Heart left ventricle (tissue), 16 donors: ENCODE data around the gene FOXQ1. TPM values are rescaled to one million over a fixed set of nuclear protein-coding genes. Genes with fewer than 3 reads are reported as not detected.

Experiments
- ATAC-seq, 4 donors: fragments of 200-7000 bp; cut with Tn5 transposase; one replicate each; pipeline ENCODE4 v1.9.1; 2020 to 2022; ENCODE audit warnings: moderate library complexity in 4 of 4, mild to moderate bottlenecking in 3 of 4, moderate number of reproducible peaks in 1 of 4
- DNase-seq, 5 donors: peaks; one replicate each; pipeline ENCODE4 v3.0.0-alpha.2; 2020
- H3K27ac ChIP-seq, 12 donors: fragments of 200-600 bp; sonication (generic) in 4 of 12; one replicate each; pipeline versions ENCODE4 v1.5.0 to v1.8.0; 2016 to 2022; ENCODE audit warnings: mild to moderate bottlenecking in 2 of 12
- H3K27me3 ChIP-seq, 9 donors: fragments of 200-600 bp; sonication (generic) in 2 of 9; one replicate each; pipeline versions ENCODE4 v1.5.1 to v1.8.0; 2016 to 2022; ENCODE audit warnings: mild to moderate bottlenecking in 3 of 9
- H3K36me3 ChIP-seq, 9 donors: fragments of 200-600 bp; sonication (generic) in 2 of 9; one replicate each; pipeline versions ENCODE4 v1.5.0 to v1.8.0; 2018 to 2022; ENCODE audit warnings: mild to moderate bottlenecking in 2 of 9
- H3K4me1 ChIP-seq, 12 donors: fragments of 200-600 bp; sonication (generic) in 4 of 12; one replicate each; pipeline versions ENCODE4 v1.5.0 to v1.8.0; 2016 to 2022; ENCODE audit warnings: mild to moderate bottlenecking in 3 of 12
- H3K4me3 ChIP-seq, 12 donors: fragments of 200-600 bp; sonication (generic) in 4 of 12; one replicate each; pipeline versions ENCODE4 v1.5.0 to v1.8.0; 2017 to 2022; ENCODE audit warnings: mild to moderate bottlenecking in 9 of 12, moderate library complexity in 4 of 12
- H3K9me3 ChIP-seq, 12 donors: fragments of 200-600 bp; sonication (generic) in 4 of 12; one replicate each; pipeline versions ENCODE4 v1.5.0 to v1.8.0; 2016 to 2022; ENCODE audit warnings: mild to moderate bottlenecking in 1 of 12
- POLR2A ChIP-seq, 2 donors: fragments of 450-650 bp; IDR thresholded peaks; one replicate each; pipeline ENCODE4 v1.6.1; 2017; ENCODE audit warnings: antibody characterized with exemption in 2 of 2, mild to moderate bottlenecking in 2 of 2, moderate library complexity in 2 of 2
- WGBS, 4 donors: extraction: QIAGEN DNeasy Blood & Tissue Kit in 2 of 4; methylation state at CpG; one replicate each; pipeline versions ENCODE4 v1.1.5 to v1.1.7; 2013 to 2018; 5-methylcytosine and 5-hydroxymethylcytosine counted together
- intact Hi-C, 10 donors: fragments of 100-400 bp; cut with DNase I; formaldehyde crosslinking; loops; one replicate each; pipeline versions ENCODE4 v1.11.1 to v1.14.2; 2022
- polyA plus RNA-seq, 2 donors: library from polyadenylated mRNA; stranded (reverse); fragments of 200-250 nt; gene quantifications; one replicate each; pipeline ENCODE4 v1.2.3, GENCODE V29; 2013
- total RNA-seq, 9 donors: library from RNA; depleted of rRNA in 2 of 9; stranded (reverse); fragments of >200 nt in 2 of 9; fragmentation: NEBNext Ultra II Directional in 3 of 9; extraction: Animal tissue kit (Norgen Biotek cat#: 25700) in 3 of 9; gene quantifications; one replicate each; pipeline versions ENCODE4 v1.1.0 to v1.2.4, GENCODE V29; 2016 to 2023
- TF ChIP-seq, protein P1 (sequence below), 12 donors: fragments of 200-600 bp; sonication (generic) in 4 of 12; IDR thresholded peaks; one replicate each; pipeline versions ENCODE4 v1.5.0 to v1.8.0; 2018 to 2022; ENCODE audit warnings: antibody characterized with exemption in 12 of 12, mild to moderate bottlenecking in 5 of 12
- donor health status: ischemic (EF 13 %, LVEDD 7.1; RV severe dilation, severe dysfunction).
- donor health status: healthy with polysubstance abuse.
- donor health status: DM: no; HTN: yes; CAD: no.
- donor health status: DM: no; HTN: no; CAD: no.
- donor health status: ischemic (EF 25% LVEDD 6.9; RV normal size, moderate dysfunction).
- donor health status: ischemic (EF 25% LVEDD 5.7; RV mildly dilated, moderate dysfunction).
- donor health status: healthy.
- donor health status: DM: yes; HTN: yes; CAD: no.
- donor health status: ischemic (EF 35%, LVEDD 5.7; RV mildly dilated, moderate dysfunction).
- donor health status: nonischemic (EF 11% LVEDD 7.7; RV severe dilation, severe dysfunction).
- donor health status: DM: yes; HTN: yes; CAD: no.
- donor health status: PGD.
- donor health status: ischemic (EF 29% LVEDD 5.4; RV normal size, mild dysfunction).
- donor health status: nonischemic (EF 23%, LVEDD 6.1; RV moderate dilation, normal function).

The FOXQ1 gene
- total and polyA plus RNA-seq, 11 donors, result 0.08 TPM; not detected in 10

DNA sequence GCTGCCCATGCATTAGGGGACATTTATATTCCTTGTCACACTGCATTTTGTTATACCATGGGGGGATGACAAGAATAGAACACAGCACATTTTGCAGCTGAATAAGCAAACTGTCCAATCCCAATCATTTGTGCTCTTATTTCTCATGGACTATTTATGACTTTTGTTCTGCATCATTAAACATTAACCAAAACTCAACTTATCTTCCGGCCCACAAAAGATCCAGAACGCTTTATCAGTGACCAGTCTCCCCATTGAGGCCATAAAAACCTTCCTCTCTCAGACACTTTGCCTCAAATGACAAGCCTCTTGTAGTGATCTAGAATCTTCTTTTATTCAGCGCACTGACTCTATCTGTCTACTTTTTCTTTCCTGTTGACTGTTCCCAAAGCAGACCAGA is 28.4 kb upstream of the FOXQ1 start:
- H3K9me3 ChIP-seq, result no peaks in the 10 kb centered on the region
- WGBS, 4 donors, result 53 to 72% (median 55%) methylated on average over 3 of the region's 3 CpGs
- H3K4me3 ChIP-seq, result no peak overlapping the region
- no peak for TF ChIP-seq POLR2A (IDR thresholded peaks at IDR 0.05)
- TF ChIP-seq, protein P1, sequence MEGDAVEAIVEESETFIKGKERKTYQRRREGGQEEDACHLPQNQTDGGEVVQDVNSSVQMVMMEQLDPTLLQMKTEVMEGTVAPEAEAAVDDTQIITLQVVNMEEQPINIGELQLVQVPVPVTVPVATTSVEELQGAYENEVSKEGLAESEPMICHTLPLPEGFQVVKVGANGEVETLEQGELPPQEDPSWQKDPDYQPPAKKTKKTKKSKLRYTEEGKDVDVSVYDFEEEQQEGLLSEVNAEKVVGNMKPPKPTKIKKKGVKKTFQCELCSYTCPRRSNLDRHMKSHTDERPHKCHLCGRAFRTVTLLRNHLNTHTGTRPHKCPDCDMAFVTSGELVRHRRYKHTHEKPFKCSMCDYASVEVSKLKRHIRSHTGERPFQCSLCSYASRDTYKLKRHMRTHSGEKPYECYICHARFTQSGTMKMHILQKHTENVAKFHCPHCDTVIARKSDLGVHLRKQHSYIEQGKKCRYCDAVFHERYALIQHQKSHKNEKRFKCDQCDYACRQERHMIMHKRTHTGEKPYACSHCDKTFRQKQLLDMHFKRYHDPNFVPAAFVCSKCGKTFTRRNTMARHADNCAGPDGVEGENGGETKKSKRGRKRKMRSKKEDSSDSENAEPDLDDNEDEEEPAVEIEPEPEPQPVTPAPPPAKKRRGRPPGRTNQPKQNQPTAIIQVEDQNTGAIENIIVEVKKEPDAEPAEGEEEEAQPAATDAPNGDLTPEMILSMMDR (IDR thresholded peaks at IDR 0.05), result no peak
- peaks cover 0 to 22% (median 0%) of the 10 kb centered on the region in 12 donors for H3K4me1 ChIP-seq
- intact Hi-C loops, result no loop called here
- no peaks in the 10 kb centered on the region for H3K36me3 ChIP-seq
- H3K27ac ChIP-seq, result no peak overlapping the region
- DNase-seq (no peak), ATAC-seq (no peak)
- H3K27me3 ChIP-seq, result peaks cover 0 to 28% (median 13%) of the 10 kb centered on the region in 9 donors

DNA sequence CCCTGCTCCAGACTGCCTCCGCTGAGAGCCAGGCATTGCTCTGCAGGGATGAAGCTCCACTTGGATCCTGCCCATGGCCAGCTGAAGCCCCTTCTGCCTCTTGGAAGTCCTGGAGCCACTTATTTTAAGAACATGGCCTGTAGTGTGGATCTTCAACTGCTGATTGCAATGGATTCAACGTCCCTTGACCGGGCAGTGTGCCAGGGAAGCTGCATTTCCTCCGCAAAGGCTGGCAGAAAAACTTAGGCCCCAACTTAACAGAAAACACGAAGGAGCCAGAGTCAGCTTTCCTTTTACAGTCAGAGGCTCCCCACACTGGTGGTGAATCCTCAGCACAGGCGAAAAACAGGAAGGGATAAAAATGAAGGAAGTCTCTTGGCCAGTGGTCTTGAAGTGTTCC is 26.3 kb upstream of the FOXQ1 start:
- ATAC-seq, result no peak
- H3K4me1 ChIP-seq, result peaks cover 0 to 22% (median 0%) of the 10 kb centered on the region in 12 donors
- H3K36me3 ChIP-seq, result no peaks in the 10 kb centered on the region
- no peak overlapping the region for H3K4me3 ChIP-seq
- no peak for TF ChIP-seq POLR2A (IDR thresholded peaks at IDR 0.05)
- TF ChIP-seq, protein P1 (IDR thresholded peaks at IDR 0.05), result no peak
- intact Hi-C loops, result no loop called here
- peaks cover 0 to 24% (median 2%) of the 10 kb centered on the region in 9 donors for H3K27me3 ChIP-seq
- H3K9me3 ChIP-seq, result no peaks in the 10 kb centered on the region
- WGBS, 4 donors, result 42 to 53% (median 45%) methylated on average over 6 of the region's 6 CpGs
- peak in 1 of 5 donors; percentile 30 for DNase-seq
- H3K27ac ChIP-seq, result peak overlapping the region in 1 of 12 donors; percentile 71

DNA sequence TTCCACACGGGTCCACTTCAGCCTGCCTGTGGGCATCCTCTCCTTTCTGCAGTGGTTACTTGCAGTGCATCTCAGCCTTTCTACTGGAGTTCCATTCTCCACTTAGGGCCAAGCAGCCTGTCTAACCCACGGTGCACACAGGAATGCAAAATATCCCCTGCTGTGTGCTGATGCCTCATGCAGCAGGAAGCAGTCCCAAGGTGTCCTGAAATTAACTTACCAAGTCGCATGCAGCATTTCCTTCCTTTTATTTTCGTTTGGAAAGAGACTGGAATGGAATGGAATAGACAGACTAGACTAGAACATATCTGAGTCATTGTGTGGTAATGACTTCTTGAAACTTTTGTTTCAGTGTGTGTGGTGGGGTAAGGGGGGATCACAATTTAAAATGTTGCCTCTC is 25.9 kb upstream of the FOXQ1 start:
- no peaks in the 10 kb centered on the region for H3K36me3 ChIP-seq
- peak overlapping the region in 1 of 12 donors; percentile 71 for H3K27ac ChIP-seq
- H3K9me3 ChIP-seq, result no peaks in the 10 kb centered on the region
- H3K4me3 ChIP-seq, result no peak overlapping the region
- H3K27me3 ChIP-seq, result peaks cover 0 to 21% (median 2%) of the 10 kb centered on the region in 9 donors
- intact Hi-C loops, result no loop called here
- H3K4me1 ChIP-seq, result peaks cover 0 to 22% (median 0%) of the 10 kb centered on the region in 12 donors
- 29 to 39% (median 31%) methylated on average over 4 of the region's 4 CpGs for WGBS, 4 donors
- no peak for TF ChIP-seq POLR2A (IDR thresholded peaks at IDR 0.05)
- TF ChIP-seq, protein P1 (IDR thresholded peaks at IDR 0.05), result no peak
- DNase-seq, result no peak
- no peak for ATAC-seq

DNA sequence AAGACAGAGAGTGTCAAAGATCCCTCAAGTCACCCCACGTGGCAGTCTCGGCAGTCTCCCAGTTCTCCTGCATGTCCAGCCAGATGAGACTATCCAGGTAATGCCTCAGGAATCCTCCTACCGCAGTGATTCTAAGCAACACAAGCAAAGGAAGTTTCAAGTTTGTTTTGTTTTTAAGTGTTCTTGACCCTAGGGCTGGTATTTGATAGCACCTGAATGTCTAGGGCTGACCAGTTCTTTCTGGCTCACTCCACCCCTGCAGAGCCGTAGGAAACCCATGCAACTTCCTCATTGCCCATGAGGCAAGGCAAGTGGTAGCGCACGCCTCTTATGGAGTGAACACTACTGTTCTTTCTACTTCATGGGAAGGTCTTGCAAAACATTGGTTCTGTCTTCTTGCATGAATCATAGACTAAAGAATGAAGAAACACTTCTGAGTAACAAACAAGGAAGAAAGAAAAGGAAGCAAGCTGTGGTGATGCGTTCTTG is 24.8 kb upstream of the FOXQ1 start:
- no peak for TF ChIP-seq POLR2A (IDR thresholded peaks at IDR 0.05)
- TF ChIP-seq, protein P1 (IDR thresholded peaks at IDR 0.05), result no peak
- 86 to 93% (median 90%) methylated on average over 7 of the region's 7 CpGs for WGBS, 4 donors
- Histone ChIP-seq H3K36me3 (no peaks in the 10 kb centered on the region), H3K27ac (no peak overlapping the region), H3K4me3 (no peak overlapping the region), H3K4me1 (peaks cover 0 to 22% (median 0%) of the 10 kb centered on the region in 12 donors), H3K27me3 (peaks cover 0 to 24% (median 2%) of the 10 kb centered on the region in 9 donors), H3K9me3 (no peaks in the 10 kb centered on the region)
- ATAC-seq (peak in 1 of 4 donors; percentile 42), DNase-seq (no peak)
- intact Hi-C loops, result no loop called here
